Vagina (tissue), 2 donors: ENCODE measurements around the gene SIRPB2. TPM values are rescaled to one million over a fixed set of nuclear protein-coding genes. Genes with fewer than 3 reads are reported as not detected.

Source experiments
- DNase-seq, 2 donors: peaks; one replicate each; pipeline ENCODE4 v3.0.0-alpha.2; 2017; ENCODE audit errors: extremely low spot score in 2 of 2
- H3K27ac ChIP-seq: fragments of 200-600 bp; sonication (generic); one replicate; pipeline ENCODE4 v1.5.1; 2019
- H3K27me3 ChIP-seq: fragments of 200-600 bp; sonication (generic); one replicate; pipeline ENCODE4 v1.5.1; 2019
- H3K36me3 ChIP-seq, 2 donors: fragments of 200-600 bp; sonication (generic); one replicate each; pipeline ENCODE4 v1.5.1; 2017 to 2019
- H3K4me1 ChIP-seq: fragments of 200-600 bp; sonication (generic); one replicate; pipeline ENCODE4 v1.5.1; 2019
- H3K4me3 ChIP-seq, 2 donors: fragments of 200-600 bp; sonication (generic); 1 replicate in 1 of 2; 2 replicates in 1 of 2; pipeline ENCODE4 v1.5.1; 2016 to 2019
- H3K9me3 ChIP-seq: fragments of 200-600 bp; sonication (generic); one replicate; pipeline ENCODE4 v1.5.1; 2019
- CTCF ChIP-seq, 3 experiments: fragments of 450-650 bp in 2 of 3; fragments of 200-600 bp in 1 of 3; sonication (generic) in 1 of 3; IDR thresholded peaks; one replicate each; pipeline ENCODE4 v1.5.1; 2017 to 2019; ENCODE audit warnings: antibody characterized with exemption in 3 of 3, mild to moderate bottlenecking in 2 of 3, moderate library complexity in 2 of 3
- POLR2A ChIP-seq, 2 donors: fragments of 450-650 bp; IDR thresholded peaks; one replicate each; pipeline ENCODE4 v1.6.1; 2017; ENCODE audit warnings: antibody characterized with exemption in 2 of 2, mild to moderate bottlenecking in 2 of 2, moderate library complexity in 2 of 2
- POLR2AphosphoS5 ChIP-seq, 2 donors: sonication (generic); formaldehyde crosslinking; IDR thresholded peaks; one replicate each; pipeline ENCODE4 v1.9.0; 2017; ENCODE audit warnings: antibody characterized with exemption in 2 of 2, mild to moderate bottlenecking in 2 of 2, low read depth in 1 of 2; ENCODE audit not compliant: insufficient read depth in 1 of 2
- intact Hi-C: fragments of 100-400 bp; cut with DNase I; formaldehyde crosslinking; loops from one replicate; pipeline ENCODE4 v1.15.1; 2023
- total RNA-seq: library from RNA; depleted of rRNA; stranded (reverse); fragments of >200 nt; gene quantifications from one replicate; pipeline ENCODE4 v1.2.3, GENCODE V29; 2016

Gene SIRPB2
- total RNA-seq, 1 donor from 2014 or later, result 2.9 TPM

GRCh38 chr20:1489764-1490436 is 1.3 kb downstream of the SIRPB2 start:
- Histone ChIP-seq H3K27me3 (no peaks in the 10 kb centered on the region), H3K27ac (peak overlapping the region; percentile 54), H3K9me3 (no peaks in the 10 kb centered on the region), H3K36me3 (no peaks in the 10 kb centered on the region), H3K4me3 (peak overlapping the region in 1 of 2 donors; percentile 23), H3K4me1 (peaks cover 21% of the 10 kb centered on the region)
- intact Hi-C loops, result no loop called here
- TF ChIP-seq CTCF (IDR thresholded peaks at IDR 0.05), result no peak
- TF ChIP-seq POLR2A (IDR thresholded peaks at IDR 0.05), result peak in 1 of 2 donors; percentile 6
- peak in 1 of 2 donors; percentile 52 for TF ChIP-seq POLR2AphosphoS5 (IDR thresholded peaks at IDR 0.05; ENCODE audit: insufficient read depth in 1 of 2, low read depth in 1 of 2)
- no peak for DNase-seq

- intact Hi-C loops, result no loop called here
- no peaks in the 10 kb centered on the region for H3K36me3 ChIP-seq
Observed at GRCh38 chr20:1489325-1489724, 1.9 kb downstream of the SIRPB2 start.

GRCh38 chr20:1486566-1486965 is 4.7 kb downstream of the SIRPB2 start:
- H3K9me3 ChIP-seq, result no peaks in the 10 kb centered on the region
- no peak overlapping the region for H3K27ac ChIP-seq
- no peaks in the 10 kb centered on the region for H3K27me3 ChIP-seq
- no peaks in the 10 kb centered on the region for H3K36me3 ChIP-seq
- intact Hi-C loops, result no loop called here
- H3K4me1 ChIP-seq, result peaks cover 21% of the 10 kb centered on the region
- no peak for DNase-seq
- TF ChIP-seq POLR2AphosphoS5 (IDR thresholded peaks at IDR 0.05; ENCODE audit: insufficient read depth in 1 of 2, low read depth in 1 of 2) (no peak), CTCF (IDR thresholded peaks at IDR 0.05) (no peak), POLR2A (IDR thresholded peaks at IDR 0.05) (no peak)
- no peak overlapping the region for H3K4me3 ChIP-seq

More at GRCh38 chr20:1489325-1489724, 1.9 kb downstream of the SIRPB2 start:
- Histone ChIP-seq H3K9me3 (no peaks in the 10 kb centered on the region), H3K4me3 (no peak overlapping the region), H3K27ac (peak overlapping the region; percentile 54), H3K4me1 (peaks cover 21% of the 10 kb centered on the region), H3K27me3 (no peaks in the 10 kb centered on the region)
- DNase-seq, result no peak
- TF ChIP-seq CTCF (IDR thresholded peaks at IDR 0.05) (no peak), POLR2A (IDR thresholded peaks at IDR 0.05) (no peak)

DNA sequence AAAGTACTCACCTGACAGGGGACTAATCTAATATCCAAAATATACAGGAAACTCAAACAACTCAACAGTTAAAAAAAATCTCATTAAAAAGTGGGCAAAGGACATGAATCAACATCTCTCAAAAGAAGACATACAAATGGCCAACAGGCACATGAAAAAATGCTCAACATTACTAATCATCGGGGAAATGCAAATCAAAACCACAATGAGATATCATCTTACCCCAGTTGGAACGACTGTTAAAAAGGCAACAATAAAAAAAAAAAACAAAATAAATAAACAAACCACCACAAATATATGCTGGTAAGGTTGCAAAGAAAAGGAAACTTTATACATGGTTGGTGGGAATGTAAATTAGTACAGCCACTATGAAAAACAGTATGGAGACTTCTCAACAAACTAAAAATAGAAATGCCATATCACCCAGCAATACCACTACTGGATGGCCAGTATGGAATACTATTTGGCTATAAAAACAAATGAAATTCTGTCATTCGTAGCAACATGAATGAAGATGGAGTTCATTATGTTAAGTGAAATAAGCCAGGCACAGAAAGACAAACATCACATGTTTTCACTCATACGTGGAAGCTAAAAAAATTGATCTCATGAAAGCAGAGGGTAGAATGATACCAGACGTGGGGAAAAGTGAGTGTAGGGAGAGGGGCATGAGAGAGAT is 6.6 kb downstream of the SIRPB2 start:
- peaks cover 4% of the 10 kb centered on the region for H3K4me1 ChIP-seq
- intact Hi-C loops, result no loop called here
- no peak overlapping the region for H3K4me3 ChIP-seq
- DNase-seq, result no peak
- H3K36me3 ChIP-seq, result no peaks in the 10 kb centered on the region
- no peaks in the 10 kb centered on the region for H3K9me3 ChIP-seq
- no peak for TF ChIP-seq POLR2AphosphoS5 (IDR thresholded peaks at IDR 0.05; ENCODE audit: insufficient read depth in 1 of 2, low read depth in 1 of 2)
- TF ChIP-seq POLR2A (IDR thresholded peaks at IDR 0.05), result no peak
- TF ChIP-seq CTCF (IDR thresholded peaks at IDR 0.05), result no peak
- no peaks in the 10 kb centered on the region for H3K27me3 ChIP-seq
- no peak overlapping the region for H3K27ac ChIP-seq
